Gastroesophageal sphincter (tissue), 4 donors: Measurements from ENCODE around the gene CD34. TPM values are rescaled to one million over a fixed set of nuclear protein-coding genes. Genes with fewer than 3 reads are reported as not detected.

Experiments used
- ATAC-seq: fragments of 150-250 bp; one replicate; pipeline ENCODE4 v1.9.1; 2016; ENCODE audit warnings: mild to moderate bottlenecking, moderate library complexity
- H3K27ac ChIP-seq, 4 donors: fragments of 200-600 bp; sonication (generic) in 3 of 4; 1 replicate in 3 of 4; 2 replicates in 1 of 4; pipeline ENCODE4 v1.5.1; 2016 to 2019
- H3K27me3 ChIP-seq: fragments of 200-600 bp; sonication (generic); one replicate; pipeline ENCODE4 v1.5.1; 2019
- H3K36me3 ChIP-seq, 2 donors: fragments of 200-600 bp; sonication (generic); one replicate each; pipeline ENCODE4 v1.5.1; 2019; ENCODE audit warnings: control low read depth in 1 of 2
- H3K4me1 ChIP-seq, 3 donors: fragments of 200-600 bp; sonication (generic); 1 replicate in 2 of 3; 2 replicates in 1 of 3; pipeline ENCODE4 v1.5.1; 2016 to 2019; ENCODE audit warnings: control low read depth in 2 of 3
- H3K4me3 ChIP-seq, 2 donors: fragments of 200-600 bp; sonication (generic); one replicate each; pipeline ENCODE4 v1.5.1; 2019; ENCODE audit warnings: mild to moderate bottlenecking in 1 of 2, moderate library complexity in 1 of 2
- H3K9me3 ChIP-seq, 3 donors: fragments of 200-600 bp; sonication (generic); one replicate each; pipeline ENCODE4 v1.5.1; 2017 to 2019; ENCODE audit warnings: control low read depth in 2 of 3
- CTCF ChIP-seq, 4 experiments: fragments of 200-600 bp in 2 of 4; fragments of 450-650 bp in 2 of 4; sonication (generic) in 1 of 4; IDR thresholded peaks; one replicate each; pipeline ENCODE4 v1.5.1; 2017 to 2019; ENCODE audit warnings: antibody characterized with exemption in 4 of 4, mild to moderate bottlenecking in 2 of 4, moderate library complexity in 2 of 4
- EP300 ChIP-seq: sonication (generic); formaldehyde crosslinking; IDR thresholded peaks from one replicate; pipeline ENCODE4 v1.6.1; 2017; ENCODE audit warnings: antibody characterized with exemption, mild to moderate bottlenecking
- POLR2A ChIP-seq, 2 donors: fragments of 450-650 bp; IDR thresholded peaks; one replicate each; pipeline ENCODE4 v1.6.1; 2017; ENCODE audit warnings: antibody characterized with exemption in 2 of 2, mild to moderate bottlenecking in 2 of 2, moderate library complexity in 1 of 2
- POLR2AphosphoS5 ChIP-seq: sonication (generic); formaldehyde crosslinking; IDR thresholded peaks from one replicate; pipeline ENCODE4 v1.6.1; 2017; ENCODE audit warnings: antibody characterized with exemption
- WGBS, 2 donors: methylation state at CpG; one replicate each; pipeline ENCODE4 v1.1.5; 2018; ENCODE audit warnings: low coverage in 1 of 2; 5-methylcytosine and 5-hydroxymethylcytosine counted together
- total RNA-seq, 4 donors: library from RNA; depleted of rRNA; stranded (reverse); fragments of >200 nt; gene quantifications; one replicate each; pipeline ENCODE4 v1.1.0, GENCODE V29; 2016

CD34 gene
- total RNA-seq, 4 donors from 2014 or later = 38.9 to 114 (median 62.1) TPM

DNA sequence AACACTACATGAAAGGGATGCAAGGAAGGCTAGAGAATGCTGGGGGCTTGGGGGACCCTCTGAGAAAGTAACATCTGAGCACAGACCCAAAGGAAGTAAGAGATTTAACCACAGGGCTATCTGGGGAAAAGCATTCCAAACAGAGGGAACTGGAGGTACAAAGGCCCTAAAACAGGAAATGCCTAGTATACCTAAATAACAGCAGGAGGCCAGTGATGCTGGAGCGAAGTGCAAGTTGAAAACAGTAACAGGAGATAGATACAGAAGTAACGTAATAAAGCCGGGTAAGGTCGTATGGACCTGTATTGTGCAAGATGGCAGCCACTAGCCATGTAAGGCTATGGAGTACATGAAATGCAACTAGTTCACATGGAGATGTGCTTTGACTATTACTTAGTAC lies 52.1 kb downstream of the CD34 start:
- ATAC-seq = no peak
- no peaks in the 10 kb centered on the region for H3K27me3 ChIP-seq
- TF ChIP-seq CTCF (IDR thresholded peaks at IDR 0.05) (no peak), EP300 (no peak), POLR2A (IDR thresholded peaks at IDR 0.05) (no peak), POLR2AphosphoS5 (no peak)
- H3K4me3 ChIP-seq = no peak overlapping the region
- peaks cover 6 to 96% (median 32%) of the 10 kb centered on the region in 3 donors for H3K4me1 ChIP-seq
- H3K9me3 ChIP-seq = no peaks in the 10 kb centered on the region
- H3K27ac ChIP-seq = peak overlapping the region in 1 of 4 donors; percentile 6
- peaks cover 0 to 26% of the 10 kb centered on the region in 2 donors for H3K36me3 ChIP-seq
- WGBS, 2 donors = 32 to 62% methylated on average over 4 of the region's 4 CpGs

GRCh38 chr1:207858281-207858680 lies 52.6 kb downstream of the CD34 start:
- no peaks in the 10 kb centered on the region for H3K9me3 ChIP-seq
- peaks cover 8 to 96% (median 34%) of the 10 kb centered on the region in 3 donors for H3K4me1 ChIP-seq
- no peak overlapping the region for H3K4me3 ChIP-seq
- no peaks in the 10 kb centered on the region for H3K27me3 ChIP-seq
- peak; percentile 35 for ATAC-seq
- TF ChIP-seq EP300 (no peak), CTCF (IDR thresholded peaks at IDR 0.05) (no peak)
- H3K27ac ChIP-seq = peak overlapping the region in 1 of 4 donors; percentile 6
- WGBS, 2 donors = 33 to 68% methylated on average over 1 of the region's 1 CpG
- H3K36me3 ChIP-seq = peaks cover 0 to 20% of the 10 kb centered on the region in 2 donors

- WGBS, 2 donors = 82 to 83% methylated on average over 5 to 7 of the region's 7 CpGs
- peaks cover 13 to 96% (median 42%) of the 10 kb centered on the region in 3 donors for H3K4me1 ChIP-seq
- ATAC-seq = no peak
Observed at GRCh38 chr1:207857447-207857846, 53.5 kb downstream of the CD34 start.

GRCh38 chr1:207856276-207857023 lies 54.5 kb downstream of the CD34 start:
- WGBS, 2 donors = 25% methylated on average over 1 of the region's 1 CpG; no CpG with 5 or more reads in 1 of the 2 donors
- H3K27ac ChIP-seq = no peak overlapping the region
- peaks cover 0 to 18% of the 10 kb centered on the region in 2 donors for H3K36me3 ChIP-seq
- TF ChIP-seq CTCF (IDR thresholded peaks at IDR 0.05) (no peak), POLR2A (IDR thresholded peaks at IDR 0.05) (no peak), POLR2AphosphoS5 (no peak), EP300 (no peak)
- ATAC-seq = no peak
- peaks cover 13 to 96% (median 42%) of the 10 kb centered on the region in 3 donors for H3K4me1 ChIP-seq
- no peaks in the 10 kb centered on the region for H3K27me3 ChIP-seq
- no peaks in the 10 kb centered on the region for H3K9me3 ChIP-seq
- H3K4me3 ChIP-seq = no peak overlapping the region

More at GRCh38 chr1:207857447-207857846, 53.5 kb downstream of the CD34 start:
- Histone ChIP-seq H3K36me3 (peaks cover 0 to 18% of the 10 kb centered on the region in 2 donors), H3K27me3 (no peaks in the 10 kb centered on the region), H3K4me3 (no peak overlapping the region), H3K9me3 (no peaks in the 10 kb centered on the region), H3K27ac (no peak overlapping the region)
- TF ChIP-seq EP300 (no peak), POLR2A (IDR thresholded peaks at IDR 0.05) (no peak)

- Histone ChIP-seq H3K27me3 (no peaks in the 10 kb centered on the region), H3K9me3 (no peaks in the 10 kb centered on the region), H3K4me1 (peaks cover 17 to 100% (median 43%) of the 10 kb centered on the region in 3 donors), H3K27ac (no peak overlapping the region), H3K36me3 (peaks cover 0 to 11% of the 10 kb centered on the region in 2 donors), H3K4me3 (no peak overlapping the region)
- TF ChIP-seq POLR2A (IDR thresholded peaks at IDR 0.05) (no peak), CTCF (IDR thresholded peaks at IDR 0.05) (no peak), POLR2AphosphoS5 (no peak), EP300 (no peak)
- 100% methylated on average over 2 of the region's 2 CpGs; no CpG with 5 or more reads in 1 of the 2 donors for WGBS, 2 donors
- ATAC-seq = no peak
Observed at GRCh38 chr1:207854001-207854400, 56.9 kb downstream of the CD34 start.
